HepG2 (cell line): ENCODE data around the gene HPCAL1. TPM values are rescaled to one million over a fixed set of nuclear protein-coding genes. Genes with fewer than 3 reads are reported as not detected.

Experiments
- ATAC-seq: fragments of 200-7000 bp; cut with Tn5 transposase; 3 replicates; pipeline ENCODE4 v1.9.1; 2020; ENCODE audit warnings: mild to moderate bottlenecking, moderate library complexity
- BruUV-seq: library from RNA; stranded (reverse); fragments of 400-500 nt; replicated peaks from 2 replicates; lab custom pipeline; 2021; lab: Mats Ljungman, UMichigan
- CTCF ChIA-PET: fragments of 300-600 bp; formaldehyde crosslinking; extraction: SDS; loops from one replicate; lab custom pipeline; 2021; ENCODE audit warnings: low total read pairs, inconsistent platforms, low intra/inter-chr PET ratio; lab: Yijun Ruan, JAX
- POLR2A ChIA-PET: fragments of 350-600 bp; sonication (Branson Sonifier 250); formaldehyde crosslinking; loops from one replicate; lab custom pipeline; 2020; ENCODE audit warnings: antibody characterized with exemption, inconsistent platforms; lab: Yijun Ruan, JAX
- DNase-seq: peaks from one replicate; pipeline ENCODE4 v3.0.0-alpha.2; 2015; ENCODE audit warnings: low spot score
- FAIRE-seq: peaks from 3 replicates; lab custom pipeline; 2011; peaks lifted over from hg19 to GRCh38; lab: Jason Lieb, UNC
- H2AFZ ChIP-seq: one replicate; pipeline ENCODE4 v1.6.1; 2011; ENCODE audit warnings: low read length, inconsistent platforms
- H3K27ac ChIP-seq: fragments of 300-600 bp; 3 replicates; pipeline ENCODE4 v1.8.0; 2011; ENCODE audit warnings: mixed run types, mild to moderate bottlenecking, mixed read lengths, low read length, inconsistent platforms; ENCODE audit not compliant: insufficient read depth; ENCODE audit errors: extremely low read length
- H3K27me3 ChIP-seq, 2 experiments: fragments of 200-600 bp in 1 of 2; 2 replicates in 1 of 2; 3 replicates in 1 of 2; pipeline versions ENCODE4 v1.6.0 to v1.8.0; 2011; ENCODE audit warnings: low read length in 2 of 2, mild to moderate bottlenecking in 2 of 2, moderate library complexity in 2 of 2, inconsistent platforms in 1 of 2; ENCODE audit not compliant: insufficient read depth in 2 of 2, control insufficient read depth in 1 of 2
- H3K36me3 ChIP-seq, 2 experiments: fragments of 200-600 bp in 1 of 2; replicated peaks in 1 of 2; 2 replicates in 1 of 2; 3 replicates in 1 of 2; pipeline versions ENCODE4 v1.5.1 to v1.8.0; 2011; ENCODE audit warnings: low read length in 2 of 2, inconsistent platforms in 1 of 2; ENCODE audit not compliant: insufficient read depth in 2 of 2, control insufficient read depth in 1 of 2
- H3K4me1 ChIP-seq: 2 replicates; pipeline ENCODE4 v1.5.1; 2012; ENCODE audit warnings: low read length, inconsistent platforms; ENCODE audit not compliant: insufficient read depth
- H3K4me2 ChIP-seq: 2 replicates; pipeline ENCODE4 v1.6.0; 2011; ENCODE audit warnings: low read depth, low read length, inconsistent platforms
- H3K4me3 ChIP-seq, 3 experiments: fragments of 200-600 bp in 1 of 3; sonication (generic), shearing (Covaris generic) in 1 of 3; replicated peaks in 1 of 3; 2 replicates each; pipeline ENCODE4 v1.5.1; 2011 to 2016; ENCODE audit warnings: low read length in 3 of 3, inconsistent platforms in 2 of 3, low read depth in 2 of 3, mild to moderate bottlenecking in 2 of 3, control low read depth in 1 of 3, mixed read lengths in 1 of 3; ENCODE audit not compliant: insufficient read depth in 1 of 3
- H3K79me2 ChIP-seq: one replicate; pipeline ENCODE4 v1.6.1; 2011; ENCODE audit warnings: low read length, inconsistent platforms; ENCODE audit not compliant: insufficient read depth
- H3K9ac ChIP-seq: 2 replicates; pipeline ENCODE4 v1.6.0; 2011; ENCODE audit warnings: mild to moderate bottlenecking, low read depth, low read length, inconsistent platforms; ENCODE audit not compliant: insufficient read depth
- H3K9me3 ChIP-seq: 2 replicates; pipeline ENCODE4 v1.5.1; 2012; ENCODE audit warnings: mild to moderate bottlenecking, low read length
- H4K20me1 ChIP-seq: 2 replicates; pipeline ENCODE4 v1.6.0; 2011; ENCODE audit warnings: inconsistent platforms, mild to moderate bottlenecking, low read length, moderate library complexity; ENCODE audit not compliant: insufficient read depth
- ATF2 ChIP-seq: sonication (generic); formaldehyde crosslinking; IDR thresholded peaks from 2 replicates; pipeline ENCODE4 v1.4.0; 2020; ENCODE audit warnings: missing genetic modification reagents
- GFI1 ChIP-seq: sonication (generic); formaldehyde crosslinking; IDR thresholded peaks from 2 replicates; pipeline ENCODE4 v1.5.0; 2020; ENCODE audit warnings: missing genetic modification reagents, mild to moderate bottlenecking, borderline replicate concordance
- KDM5A ChIP-seq: fragments of 200-600 bp; sonication (generic); IDR thresholded peaks from 2 replicates; pipeline ENCODE4 v1.7.0; 2018; ENCODE audit warnings: antibody characterized with exemption, mild to moderate bottlenecking, low read length, borderline replicate concordance
- MBD4 ChIP-seq: IDR thresholded peaks from 2 replicates; pipeline ENCODE4 v1.6.1; 2012; ENCODE audit warnings: low read length, inconsistent platforms, borderline replicate concordance
- MEF2D ChIP-seq: sonication (generic); formaldehyde crosslinking; IDR thresholded peaks from 2 replicates; pipeline ENCODE4 v1.5.1; 2020; ENCODE audit warnings: mild to moderate bottlenecking, missing genetic modification reagents
- PHB2 ChIP-seq: fragments of 450-650 bp; IDR thresholded peaks from 2 replicates; pipeline ENCODE4 v1.6.1; 2018; ENCODE audit not compliant: partially characterized antibody
- POGZ ChIP-seq: sonication (generic); formaldehyde crosslinking; IDR thresholded peaks from 2 replicates; pipeline ENCODE4 v1.4.0; 2020; ENCODE audit warnings: mild to moderate bottlenecking, missing genetic modification reagents
- RFXAP ChIP-seq: sonication (generic); formaldehyde crosslinking; IDR thresholded peaks from 2 replicates; pipeline ENCODE4 v1.4.0; 2020; ENCODE audit warnings: missing genetic modification reagents, borderline replicate concordance
- ZBTB7A ChIP-seq: sonication (generic); formaldehyde crosslinking; IDR thresholded peaks from 2 replicates; pipeline ENCODE4 v1.8.0; 2022; ENCODE audit warnings: mild to moderate bottlenecking, missing genetic modification reagents
- ZBTB8A ChIP-seq: sonication (generic); formaldehyde crosslinking; IDR thresholded peaks from 2 replicates; pipeline ENCODE4 v1.4.0; 2020; ENCODE audit warnings: mild to moderate bottlenecking, low read depth, missing genetic modification reagents, borderline replicate concordance
- ZNF572 ChIP-seq: sonication (generic); formaldehyde crosslinking; IDR thresholded peaks from 2 replicates; pipeline ENCODE4 v1.5.1; 2020; ENCODE audit warnings: mild to moderate bottlenecking, missing genetic modification reagents
- ZNF891 ChIP-seq: sonication (generic); formaldehyde crosslinking; IDR thresholded peaks from 2 replicates; pipeline ENCODE4 v1.5.0; 2020; ENCODE audit warnings: mild to moderate bottlenecking, missing genetic modification reagents
- WGBS: methylation state at CpG from one replicate; pipeline ENCODE4 v1.1.6; 2017; ENCODE audit warnings: low lambda C conversion rate; 5-methylcytosine and 5-hydroxymethylcytosine counted together
- in situ Hi-C: cut with HindIII; loops from 2 replicates; pipeline ENCODE4 v1.10.0; 2017; ENCODE audit warnings: low pct_unique_long_range_greater_than_20kb; ENCODE audit not compliant: extremely low pct_ligation_motif_present
- intact Hi-C: fragments of 100-400 bp; cut with micrococcal nuclease; formaldehyde crosslinking; loops from one replicate; pipeline ENCODE4 v1.10.0; 2022; ENCODE audit not compliant: unreplicated experiment
- polyA plus RNA-seq, 8 experiments: library from polyadenylated mRNA; depleted of rRNA in 3 of 8; stranded (reverse) in 7 of 8; unstranded in 1 of 8; fragments of >200 nt; fragmentation: Illumina TruSeq in 4 of 8; extraction: Trizol in 4 of 8; gene quantifications; 2 replicates each; pipeline versions ENCODE4 v1.2.1 to v1.2.3, GENCODE V29; 2011 to 2016; ENCODE audit warnings: low read depth in 4 of 8, missing spikeins in 1 of 8, mixed read lengths in 1 of 8; ENCODE audit not compliant: insufficient read depth in 1 of 8
- total RNA-seq, 5 experiments: library from RNA; depleted of rRNA; stranded (reverse); fragments of >200 nt; fragmentation: Illumina TruSeq; extraction: Trizol; gene quantifications; 2 replicates each; pipeline ENCODE4 v1.2.3, GENCODE V29; 2016; ENCODE audit warnings: low read depth in 1 of 5

The HPCAL1 gene
- total and polyA plus RNA-seq, 2 of the 13 experiments (the other 11 are each of a cell fraction or from before 2014, with no cell fraction given): 29.5 to 29.9 TPM

DNA sequence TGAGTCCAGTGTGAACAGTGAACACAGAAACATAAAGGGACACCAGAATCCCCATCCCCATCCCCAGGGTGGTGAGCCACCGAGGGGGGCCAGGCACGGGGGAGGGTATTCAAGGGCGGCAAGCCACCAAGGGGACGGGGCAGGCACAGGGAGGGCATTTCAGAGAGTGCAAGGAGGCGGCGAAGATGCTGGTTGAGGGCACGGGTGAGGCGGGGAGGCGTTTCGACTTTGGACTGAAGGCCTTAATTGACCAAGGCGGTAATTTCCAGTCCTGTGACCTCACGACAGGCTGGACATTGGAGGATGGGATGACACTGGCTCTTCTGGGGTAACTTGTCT is 75.0 kb downstream of the HPCAL1 start:
- CTCF ChIA-PET: no interaction called here
- H2AFZ ChIP-seq: no peak overlapping the region
- H3K4me2 ChIP-seq: no peak overlapping the region
- 97% methylated on average over 12 of the region's 12 CpGs for WGBS
- H4K20me1 ChIP-seq: peaks cover 11% of the 10 kb centered on the region; the same call in 1 of the 2 replicates
- H3K9ac ChIP-seq: no peak overlapping the region
- no peak overlapping the region for H3K27ac ChIP-seq
- no peaks in the 10 kb centered on the region for H3K27me3 ChIP-seq
- ATAC-seq: no peak
- DNase-seq: no peak
- TF ChIP-seq ZBTB7A: no peak
- no peak for TF ChIP-seq PHB2
- no peak for TF ChIP-seq RFXAP (CRISPR knock-in tag)
- no peak for TF ChIP-seq MBD4
- TF ChIP-seq MEF2D (CRISPR knock-in tag): no peak
- no peak for TF ChIP-seq GFI1 (CRISPR knock-in tag)
- no peak for TF ChIP-seq ATF2 (CRISPR knock-in tag)
- TF ChIP-seq KDM5A: no peak
- TF ChIP-seq POGZ (CRISPR knock-in tag): no peak
- TF ChIP-seq ZNF572 (CRISPR knock-in tag): no peak
- no peak for TF ChIP-seq ZNF891 (CRISPR knock-in tag)
- TF ChIP-seq ZBTB8A (CRISPR knock-in tag): no peak
- POLR2A ChIA-PET: no interaction called here
- no peaks in the 10 kb centered on the region for H3K9me3 ChIP-seq
- in situ Hi-C loops: no loop called here
- intact Hi-C loops: no loop called here
- FAIRE-seq: no peak
- H3K4me3 ChIP-seq: no peak overlapping the region
- H3K36me3 ChIP-seq: peaks cover 0 to 4% of the 10 kb centered on the region in 2 experiments; a peak in 2 of 5 replicates
- H3K4me1 ChIP-seq: no peaks in the 10 kb centered on the region
- H3K79me2 ChIP-seq: no peaks in the 10 kb centered on the region
- BruUV-seq: no TSS peak
